ENCODE measurements around the gene KLRC4. TPM values are rescaled to one million over a fixed set of nuclear protein-coding genes. Genes with fewer than 3 reads are reported as not detected.

The KLRC4 gene, protein sequence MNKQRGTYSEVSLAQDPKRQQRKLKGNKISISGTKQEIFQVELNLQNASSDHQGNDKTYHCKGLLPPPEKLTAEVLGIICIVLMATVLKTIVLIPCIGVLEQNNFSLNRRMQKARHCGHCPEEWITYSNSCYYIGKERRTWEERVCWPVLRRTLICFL
- 1 to 10 TPM in 2 of 4 donors, not detected in 2; 1.4 to 2.2 TPM for total RNA-seq

DNA sequence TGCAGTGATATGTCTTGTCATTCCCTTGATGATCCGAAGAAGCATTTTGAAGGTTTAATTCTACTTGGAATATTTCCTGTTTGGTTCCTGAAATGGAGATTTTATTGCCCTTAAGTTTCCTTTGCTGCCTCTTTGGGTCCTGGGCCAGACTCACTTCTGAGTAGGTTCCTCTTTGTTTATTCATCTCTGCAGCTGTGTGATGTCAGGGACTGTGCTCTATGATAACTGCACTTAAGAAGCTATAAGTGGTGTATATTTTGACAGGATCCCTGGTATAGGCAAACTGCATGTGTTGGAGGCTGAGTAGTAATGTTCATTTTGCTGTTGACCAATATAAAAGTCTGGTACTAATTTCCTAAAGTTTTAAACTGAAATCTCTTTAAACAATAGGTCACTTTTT lies at the start of gene KLRC4:
Gene KLRC4, minus strand, starts transcription at position 366 of the 400 bp plus-strand sequence. Its CDS starts 182 bp downstream, at position 184.
- H3K27me3 ChIP-seq = no peaks in the 10 kb centered on the region
- H3K9me3 ChIP-seq = no peaks in the 10 kb centered on the region
- H3K4me1 ChIP-seq = no peaks in the 10 kb centered on the region
- in situ Hi-C loops (cut with MboI; ENCODE audit: low pct_ligation_motif_present in 1 of 4, low pct_unique_long_range_greater_than_20kb in 1 of 4, low sequenced_read_pairs in 3 of 4) = no loop called here
- 0% methylated on average over 1 of the region's 1 CpG; no CpG with 5 or more reads in 1 of the 2 donors for WGBS, 2 donors (ENCODE audit: low coverage in 1 of 2)
- intact Hi-C loops (cut with DNase I; ENCODE audit: low total_unique reads) = no loop called here
- no peak for DNase-seq
- TF ChIP-seq, protein P1, sequence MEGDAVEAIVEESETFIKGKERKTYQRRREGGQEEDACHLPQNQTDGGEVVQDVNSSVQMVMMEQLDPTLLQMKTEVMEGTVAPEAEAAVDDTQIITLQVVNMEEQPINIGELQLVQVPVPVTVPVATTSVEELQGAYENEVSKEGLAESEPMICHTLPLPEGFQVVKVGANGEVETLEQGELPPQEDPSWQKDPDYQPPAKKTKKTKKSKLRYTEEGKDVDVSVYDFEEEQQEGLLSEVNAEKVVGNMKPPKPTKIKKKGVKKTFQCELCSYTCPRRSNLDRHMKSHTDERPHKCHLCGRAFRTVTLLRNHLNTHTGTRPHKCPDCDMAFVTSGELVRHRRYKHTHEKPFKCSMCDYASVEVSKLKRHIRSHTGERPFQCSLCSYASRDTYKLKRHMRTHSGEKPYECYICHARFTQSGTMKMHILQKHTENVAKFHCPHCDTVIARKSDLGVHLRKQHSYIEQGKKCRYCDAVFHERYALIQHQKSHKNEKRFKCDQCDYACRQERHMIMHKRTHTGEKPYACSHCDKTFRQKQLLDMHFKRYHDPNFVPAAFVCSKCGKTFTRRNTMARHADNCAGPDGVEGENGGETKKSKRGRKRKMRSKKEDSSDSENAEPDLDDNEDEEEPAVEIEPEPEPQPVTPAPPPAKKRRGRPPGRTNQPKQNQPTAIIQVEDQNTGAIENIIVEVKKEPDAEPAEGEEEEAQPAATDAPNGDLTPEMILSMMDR (IDR thresholded peaks at IDR 0.05) = no peak
- TF ChIP-seq EP300 (IDR thresholded peaks at IDR 0.05; ENCODE audit: low read depth) = no peak
- no peak for TF ChIP-seq POLR2A (IDR thresholded peaks at IDR 0.05)
- no peak for TF ChIP-seq POLR2AphosphoS5 (IDR thresholded peaks at IDR 0.05)
- no peaks in the 10 kb centered on the region for H3K36me3 ChIP-seq
- no peak within 1 kb of the TSS for H3K27ac ChIP-seq
- no peak within 1 kb of the TSS for H3K4me3 ChIP-seq

DNA sequence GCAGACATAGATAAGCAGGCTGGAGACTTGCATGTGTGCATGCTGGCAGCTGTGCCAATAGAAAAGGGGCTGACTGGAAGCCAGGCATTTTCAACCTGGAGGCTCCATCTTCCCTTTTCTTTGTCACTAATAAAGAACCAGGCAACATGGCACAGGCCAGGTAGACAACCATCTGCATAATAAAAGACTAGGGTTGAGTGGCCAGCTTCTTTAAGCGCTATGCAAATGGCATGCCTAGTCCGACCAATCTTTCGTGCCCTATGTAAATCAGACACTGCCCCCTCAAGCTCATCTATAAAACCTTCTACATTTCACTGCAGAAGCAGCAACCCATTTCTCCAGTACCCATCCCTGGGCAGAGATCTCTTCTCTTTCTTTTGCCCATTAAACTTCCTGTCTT lies 48.2 kb upstream of the KLRC4 start:
- DNase-seq = no peak
- Histone ChIP-seq H3K36me3 (no peaks in the 10 kb centered on the region), H3K27me3 (no peaks in the 10 kb centered on the region), H3K27ac (no peak overlapping the region), H3K9me3 (peaks cover 0 to 4% of the 10 kb centered on the region in 2 donors), H3K4me1 (peaks cover 0 to 4% (median 0%) of the 10 kb centered on the region in 4 donors), H3K4me3 (no peak overlapping the region)
- 93 to 100% methylated on average over 3 of the region's 3 CpGs for WGBS, 2 donors (ENCODE audit: low coverage in 1 of 2)
- in situ Hi-C loops (cut with MboI; ENCODE audit: low pct_ligation_motif_present in 1 of 4, low pct_unique_long_range_greater_than_20kb in 1 of 4, low sequenced_read_pairs in 3 of 4) = no loop called here
- intact Hi-C loops (cut with DNase I; ENCODE audit: low total_unique reads) = loop anchor here (5.0 kb wide), 1 partner anchor 1675 kb away; no protein-coding TSS in a partner anchor
- no peak for TF ChIP-seq POLR2AphosphoS5 (IDR thresholded peaks at IDR 0.05)
- no peak for TF ChIP-seq EP300 (IDR thresholded peaks at IDR 0.05; ENCODE audit: low read depth)
- no peak for TF ChIP-seq POLR2A (IDR thresholded peaks at IDR 0.05)
- TF ChIP-seq, protein P1 (IDR thresholded peaks at IDR 0.05) = no peak

DNA sequence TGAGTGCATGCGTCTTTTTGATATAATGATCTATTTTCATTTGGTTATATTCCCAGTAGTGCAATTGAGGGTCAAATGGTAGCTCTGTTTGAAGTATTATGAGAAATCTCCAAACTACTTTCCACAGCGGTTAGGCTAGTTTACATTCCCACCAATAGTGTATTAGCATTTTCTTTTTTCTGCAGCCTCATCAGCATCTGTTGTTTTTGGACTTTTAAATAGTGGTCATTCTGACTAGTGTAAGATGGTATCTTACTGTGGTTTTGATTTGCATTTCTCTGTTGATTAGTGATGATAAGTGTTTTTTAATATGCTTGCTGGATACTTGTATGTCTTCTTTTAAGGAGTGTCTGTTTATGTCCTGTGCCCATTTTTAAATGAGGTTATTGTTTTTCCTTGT lies 47.3 kb upstream of the KLRC4 start:
- DNase-seq = no peak
- WGBS, 2 donors (ENCODE audit: low coverage in 1 of 2) = 92 to 94% methylated on average over 2 of the region's 2 CpGs
- in situ Hi-C loops (cut with MboI; ENCODE audit: low pct_ligation_motif_present in 1 of 4, low pct_unique_long_range_greater_than_20kb in 1 of 4, low sequenced_read_pairs in 3 of 4) = no loop called here
- Histone ChIP-seq H3K4me1 (peaks cover 0 to 4% (median 0%) of the 10 kb centered on the region in 4 donors), H3K27me3 (no peaks in the 10 kb centered on the region), H3K4me3 (no peak overlapping the region), H3K27ac (no peak overlapping the region), H3K36me3 (no peaks in the 10 kb centered on the region), H3K9me3 (peaks cover 0 to 4% of the 10 kb centered on the region in 2 donors)
- intact Hi-C loops (cut with DNase I; ENCODE audit: low total_unique reads) = loop anchor here (5.0 kb wide), 1 partner anchor 1675 kb away; no protein-coding TSS in a partner anchor
- TF ChIP-seq, protein P1 (IDR thresholded peaks at IDR 0.05) = no peak
- TF ChIP-seq POLR2AphosphoS5 (IDR thresholded peaks at IDR 0.05) = no peak
- no peak for TF ChIP-seq EP300 (IDR thresholded peaks at IDR 0.05; ENCODE audit: low read depth)
- TF ChIP-seq POLR2A (IDR thresholded peaks at IDR 0.05) = no peak

DNA sequence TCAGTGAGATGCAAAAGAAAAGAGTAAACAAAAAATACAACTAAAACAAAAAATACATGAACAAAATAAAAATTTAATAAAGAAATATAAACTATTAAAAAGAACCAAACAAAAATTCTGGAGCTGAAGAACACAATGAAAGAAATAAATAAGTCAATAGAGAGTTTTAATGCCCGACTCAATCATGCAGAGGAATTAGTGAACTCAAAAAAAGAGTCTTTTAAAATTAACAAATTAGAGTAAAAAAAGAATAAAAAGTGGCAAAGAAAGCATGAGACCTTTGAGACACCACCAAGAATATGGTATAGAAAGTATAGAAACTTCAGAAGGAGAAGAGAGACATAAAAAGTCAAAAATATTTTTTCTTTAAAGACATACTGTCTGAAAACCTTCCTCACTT lies 46.2 kb upstream of the KLRC4 start:
- WGBS, 2 donors (ENCODE audit: low coverage in 1 of 2) = 71 to 93% methylated on average over 1 of the region's 1 CpG
- Histone ChIP-seq H3K9me3 (peaks cover 0 to 4% of the 10 kb centered on the region in 2 donors), H3K27ac (no peak overlapping the region), H3K4me1 (peaks cover 0 to 4% (median 0%) of the 10 kb centered on the region in 4 donors), H3K27me3 (no peaks in the 10 kb centered on the region), H3K36me3 (no peaks in the 10 kb centered on the region), H3K4me3 (no peak overlapping the region)
- in situ Hi-C loops (cut with MboI; ENCODE audit: low pct_ligation_motif_present in 1 of 4, low pct_unique_long_range_greater_than_20kb in 1 of 4, low sequenced_read_pairs in 3 of 4) = no loop called here
- intact Hi-C loops (cut with DNase I; ENCODE audit: low total_unique reads) = loop anchor here (5.0 kb wide), 1 partner anchor 1677 kb away; no protein-coding TSS in a partner anchor
- no peak for TF ChIP-seq POLR2AphosphoS5 (IDR thresholded peaks at IDR 0.05)
- no peak for TF ChIP-seq EP300 (IDR thresholded peaks at IDR 0.05; ENCODE audit: low read depth)
- TF ChIP-seq, protein P1 (IDR thresholded peaks at IDR 0.05) = no peak
- no peak for TF ChIP-seq POLR2A (IDR thresholded peaks at IDR 0.05)
- DNase-seq = no peak

All from transverse colon (tissue), 4 donors.